BLaER1 (cell line): Measurements from ENCODE around the gene AAR2.

Experiments used
- H3K27ac ChIP-seq: shearing (Covaris generic); formaldehyde crosslinking; 2 replicates; pipeline ENCODE4 v1.8.1; 2022
- H3K27me3 ChIP-seq: shearing (Covaris generic); formaldehyde crosslinking; 2 replicates; pipeline ENCODE4 v1.8.1; 2022
- H3K36me3 ChIP-seq: shearing (Covaris generic); formaldehyde crosslinking; 2 replicates; pipeline ENCODE4 v1.8.1; 2022
- H3K4me1 ChIP-seq: shearing (Covaris generic); formaldehyde crosslinking; 2 replicates; pipeline ENCODE4 v1.8.1; 2022
- H3K4me2 ChIP-seq: shearing (Covaris generic); formaldehyde crosslinking; 2 replicates; pipeline ENCODE4 v1.8.1; 2022
- H3K4me3 ChIP-seq: shearing (Covaris generic); formaldehyde crosslinking; 2 replicates; pipeline ENCODE4 v1.8.1; 2022
- H3K9ac ChIP-seq: shearing (Covaris generic); formaldehyde crosslinking; 2 replicates; pipeline ENCODE4 v1.8.1; 2022
- H3K9me3 ChIP-seq: shearing (Covaris generic); formaldehyde crosslinking; 2 replicates; pipeline ENCODE4 v1.8.1; 2022
- H4K20me1 ChIP-seq: shearing (Covaris generic); formaldehyde crosslinking; 2 replicates; pipeline ENCODE4 v1.8.1; 2022
- Cebpa-rat ChIP-seq: shearing (Covaris generic); IDR thresholded peaks from 2 replicates; pipeline ENCODE4 v1.8.1; 2022

AAR2 gene

DNA sequence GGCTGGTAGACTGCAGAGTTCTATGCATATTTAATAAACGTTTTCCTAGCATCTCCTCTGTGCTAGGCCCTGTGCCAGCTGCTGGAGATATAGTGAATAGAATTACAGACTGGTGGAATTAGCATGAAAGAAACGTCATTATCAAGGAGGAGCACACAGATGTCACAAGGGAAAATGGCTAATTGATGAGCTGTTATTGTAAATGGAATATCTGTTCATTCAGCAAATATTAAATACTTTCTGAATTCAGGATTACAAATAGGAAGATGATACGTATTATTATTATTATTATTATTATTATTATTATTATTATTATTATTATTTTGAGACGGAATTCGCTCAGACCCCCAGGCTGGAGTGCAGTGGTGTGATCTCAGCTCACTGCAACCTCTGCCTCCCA, 1.2 kb downstream of the AAR2 start:
- peaks cover 46% of the 10 kb centered on the region for H3K36me3 ChIP-seq
- H3K9ac ChIP-seq = peak overlapping the region; percentile 98
- H3K4me3 ChIP-seq = peak overlapping the region; percentile 86
- H3K27ac ChIP-seq = no peak overlapping the region
- no peaks in the 10 kb centered on the region for H3K9me3 ChIP-seq
- peaks cover 25% of the 10 kb centered on the region for H3K4me1 ChIP-seq
- no peaks in the 10 kb centered on the region for H3K27me3 ChIP-seq
- H3K4me2 ChIP-seq = peak overlapping the region; percentile 98
- TF ChIP-seq Cebpa-rat = no peak
- peaks cover 45% of the 10 kb centered on the region for H4K20me1 ChIP-seq

DNA sequence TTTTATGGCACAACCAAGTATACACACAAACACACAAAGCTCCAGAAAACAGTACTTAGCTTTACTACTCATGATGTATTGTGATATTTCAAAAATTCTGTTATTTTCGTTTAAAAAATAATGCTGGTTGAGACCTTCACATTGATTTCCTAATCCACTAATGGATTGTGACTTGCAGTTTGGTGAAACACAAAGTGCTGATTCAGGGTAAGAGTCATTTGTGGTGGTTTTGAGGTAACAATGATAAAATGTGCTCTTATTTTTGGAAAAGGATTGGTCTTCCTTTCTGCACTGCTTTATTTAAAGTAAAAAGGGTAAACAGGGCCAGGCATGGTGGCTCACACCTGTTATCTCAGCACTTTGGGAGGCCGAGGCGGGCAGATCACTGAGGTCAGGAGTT, 1.9 kb downstream of the AAR2 start:
- Histone ChIP-seq H3K4me1 (peaks cover 25% of the 10 kb centered on the region), H4K20me1 (peaks cover 51% of the 10 kb centered on the region), H3K4me2 (peak overlapping the region; percentile 98; the same call in 1 of the 2 replicates), H3K9ac (0 out of 2 replicates have a peak overlapping the region, but pooled peaks have one; percentile 6), H3K27ac (no peak overlapping the region), H3K9me3 (no peaks in the 10 kb centered on the region), H3K27me3 (no peaks in the 10 kb centered on the region), H3K4me3 (no peak overlapping the region), H3K36me3 (peaks cover 53% of the 10 kb centered on the region)
- TF ChIP-seq Cebpa-rat = no peak

DNA sequence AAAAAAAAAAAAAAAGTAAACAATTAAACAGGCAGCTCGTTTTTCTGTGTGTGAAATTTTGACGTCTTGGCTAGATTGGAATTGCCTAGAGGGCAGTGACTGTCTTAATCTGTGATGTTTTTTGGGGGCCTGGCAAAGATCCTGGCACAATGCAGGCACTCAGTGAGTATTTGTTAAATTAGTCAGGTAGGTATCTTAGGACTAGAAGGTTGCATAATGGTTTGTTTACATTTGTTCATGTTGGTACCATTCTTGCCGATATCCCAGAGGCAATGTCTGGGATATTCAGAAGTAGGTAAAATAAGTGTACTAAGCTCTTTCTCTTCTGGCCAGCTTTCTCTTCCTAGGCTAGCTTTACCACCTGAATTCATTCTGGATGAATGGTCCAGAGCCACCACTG, 2.5 kb downstream of the AAR2 start:
- TF ChIP-seq Cebpa-rat = no peak
- Histone ChIP-seq H3K27me3 (no peaks in the 10 kb centered on the region), H3K4me2 (no peak overlapping the region), H3K4me1 (peaks cover 25% of the 10 kb centered on the region), H3K9ac (no peak overlapping the region), H4K20me1 (peaks cover 57% of the 10 kb centered on the region), H3K9me3 (no peaks in the 10 kb centered on the region), H3K36me3 (peaks cover 59% of the 10 kb centered on the region), H3K4me3 (no peak overlapping the region), H3K27ac (no peak overlapping the region)

DNA sequence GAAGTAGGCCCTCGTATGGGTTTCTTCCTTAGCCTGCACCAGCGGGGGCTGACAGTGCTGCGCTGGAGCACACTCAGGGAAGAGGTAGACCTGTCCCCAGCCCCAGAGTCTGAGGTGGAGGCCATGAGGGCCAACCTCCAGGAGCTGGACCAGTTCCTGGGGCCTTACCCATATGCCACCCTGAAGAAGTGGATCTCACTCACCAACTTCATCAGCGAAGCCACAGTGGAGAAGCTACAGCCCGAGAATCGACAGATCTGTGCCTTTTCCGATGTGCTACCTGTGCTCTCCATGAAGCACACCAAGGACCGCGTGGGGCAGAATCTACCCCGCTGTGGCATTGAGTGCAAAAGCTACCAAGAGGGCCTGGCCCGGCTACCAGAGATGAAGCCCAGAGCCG, 3.8 kb downstream of the AAR2 start:
- Histone ChIP-seq H3K36me3 (peaks cover 72% of the 10 kb centered on the region), H3K4me2 (no peak overlapping the region), H3K27me3 (no peaks in the 10 kb centered on the region), H3K27ac (no peak overlapping the region), H4K20me1 (peaks cover 70% of the 10 kb centered on the region), H3K4me1 (peaks cover 25% of the 10 kb centered on the region), H3K4me3 (no peak overlapping the region), H3K9me3 (no peaks in the 10 kb centered on the region), H3K9ac (no peak overlapping the region)
- no peak for TF ChIP-seq Cebpa-rat

DNA sequence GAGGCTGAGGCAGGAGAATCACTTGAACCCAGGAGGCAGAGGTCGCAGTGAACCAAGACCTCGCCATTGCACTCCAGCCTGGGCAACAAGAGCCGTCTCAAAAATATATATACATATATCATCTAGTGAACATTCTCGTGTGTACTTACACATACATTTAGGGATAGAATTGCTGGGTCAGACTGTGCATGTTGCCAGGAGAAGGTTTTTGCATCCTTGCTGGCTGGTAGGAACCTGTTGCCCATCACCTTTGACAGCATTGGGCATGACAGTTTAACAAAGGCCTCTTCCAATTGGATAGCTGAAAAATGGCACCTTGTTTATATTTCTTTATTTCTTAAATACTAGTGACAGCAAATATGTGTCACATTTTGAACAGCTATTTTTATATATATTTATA, 5.4 kb downstream of the AAR2 start:
- Histone ChIP-seq H3K9ac (no peak overlapping the region), H4K20me1 (peaks cover 86% of the 10 kb centered on the region), H3K9me3 (no peaks in the 10 kb centered on the region), H3K27me3 (no peaks in the 10 kb centered on the region), H3K27ac (no peak overlapping the region), H3K4me2 (no peak overlapping the region), H3K4me3 (no peak overlapping the region), H3K36me3 (peaks cover 88% of the 10 kb centered on the region), H3K4me1 (peaks cover 19% of the 10 kb centered on the region)
- TF ChIP-seq Cebpa-rat = no peak

DNA sequence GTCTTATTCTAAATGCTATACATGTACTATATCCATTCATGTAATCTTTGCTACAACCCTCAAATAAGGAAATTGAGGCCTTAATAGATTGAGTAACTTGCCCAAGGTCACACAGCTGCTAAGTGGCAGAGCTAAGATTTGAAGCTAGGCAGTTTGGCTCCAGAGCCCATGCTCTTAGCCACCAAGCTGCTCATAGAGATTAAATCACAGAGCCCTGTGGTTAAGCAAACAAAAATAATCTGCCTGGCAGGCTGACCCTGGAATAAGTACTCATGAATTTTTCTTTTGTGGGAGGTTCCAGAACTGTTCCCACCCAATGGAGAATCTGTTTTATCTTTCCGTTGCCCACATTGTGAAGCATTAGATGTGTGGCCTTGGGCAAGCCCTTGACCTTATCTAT, 7.4 kb downstream of the AAR2 start:
- H4K20me1 ChIP-seq = peaks cover 96% of the 10 kb centered on the region
- no peaks in the 10 kb centered on the region for H3K27me3 ChIP-seq
- H3K4me3 ChIP-seq = no peak overlapping the region
- peaks cover 98% of the 10 kb centered on the region for H3K36me3 ChIP-seq
- H3K4me2 ChIP-seq = no peak overlapping the region
- TF ChIP-seq Cebpa-rat = no peak
- H3K27ac ChIP-seq = no peak overlapping the region
- no peaks in the 10 kb centered on the region for H3K9me3 ChIP-seq
- no peaks in the 10 kb centered on the region for H3K4me1 ChIP-seq
- H3K9ac ChIP-seq = no peak overlapping the region

DNA sequence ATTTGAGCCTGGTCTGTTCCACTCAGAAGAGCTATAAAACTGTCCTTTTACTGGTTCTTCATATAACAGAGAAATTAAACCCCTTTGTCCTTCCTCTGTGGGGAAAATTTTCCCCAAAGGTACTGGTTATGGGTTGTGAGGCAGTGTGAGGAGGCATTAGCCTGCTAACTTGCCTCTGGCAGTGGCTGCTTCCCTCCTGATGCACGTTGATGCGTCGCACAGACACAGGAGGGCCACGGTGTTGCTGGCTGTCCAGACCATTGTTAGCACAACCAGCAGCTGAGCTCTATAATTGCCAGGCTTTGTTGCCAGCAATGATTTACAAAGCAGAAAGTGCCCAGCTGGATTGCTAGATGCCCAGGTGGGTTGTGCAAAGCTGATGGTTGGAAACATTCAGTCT, 10.1 kb downstream of the AAR2 start:
- Histone ChIP-seq H3K9me3 (no peaks in the 10 kb centered on the region), H3K4me3 (no peak overlapping the region), H3K4me2 (no peak overlapping the region), H3K9ac (no peak overlapping the region), H3K36me3 (peaks cover 96% of the 10 kb centered on the region), H3K27ac (no peak overlapping the region), H3K4me1 (no peaks in the 10 kb centered on the region), H3K27me3 (no peaks in the 10 kb centered on the region), H4K20me1 (peaks cover 98% of the 10 kb centered on the region)
- TF ChIP-seq Cebpa-rat = no peak

DNA sequence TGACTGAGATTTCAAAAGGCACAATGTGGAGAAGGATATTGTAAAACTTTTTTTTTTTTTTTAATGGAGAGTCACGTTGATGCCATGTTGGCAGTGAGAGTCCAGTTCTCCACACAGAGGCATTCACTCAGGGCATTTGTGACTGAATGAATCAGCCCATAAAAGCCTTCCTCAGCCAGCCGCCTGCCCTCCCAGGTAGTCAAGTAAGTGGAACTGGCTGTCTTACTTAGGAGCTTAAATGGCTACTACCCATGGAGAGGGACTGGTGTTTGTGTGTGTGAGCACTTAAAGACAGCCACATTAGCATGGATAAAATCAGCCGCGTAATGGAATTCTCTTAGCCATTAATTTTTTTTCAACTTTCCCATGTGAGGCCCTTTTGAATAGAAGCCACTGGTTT, 12.6 kb downstream of the AAR2 start:
- H3K4me2 ChIP-seq = no peak overlapping the region
- no peak for TF ChIP-seq Cebpa-rat
- no peak overlapping the region for H3K27ac ChIP-seq
- no peaks in the 10 kb centered on the region for H3K27me3 ChIP-seq
- no peak overlapping the region for H3K9ac ChIP-seq
- H3K4me3 ChIP-seq = no peak overlapping the region
- peaks cover 98% of the 10 kb centered on the region for H4K20me1 ChIP-seq
- H3K4me1 ChIP-seq = no peaks in the 10 kb centered on the region
- peaks cover 96% of the 10 kb centered on the region for H3K36me3 ChIP-seq
- no peaks in the 10 kb centered on the region for H3K9me3 ChIP-seq

DNA sequence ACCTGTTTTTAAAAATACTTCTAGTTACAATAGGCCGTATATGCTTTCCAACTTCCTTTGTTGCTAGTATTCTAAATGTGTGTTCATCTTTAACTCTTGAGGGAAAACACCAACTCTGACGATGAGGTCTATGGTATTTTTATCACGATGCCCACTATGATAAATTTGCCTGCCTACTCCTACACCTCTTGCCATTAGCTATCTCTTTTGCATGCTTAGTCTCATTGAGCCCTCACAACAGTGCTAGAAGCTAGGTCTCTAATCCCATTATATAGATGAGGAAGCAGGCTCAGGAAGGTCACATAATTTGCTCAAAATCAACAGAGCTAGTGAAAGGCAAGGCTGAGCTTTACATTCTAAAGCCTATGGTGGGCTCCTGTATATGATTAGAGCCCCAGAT, 13.2 kb downstream of the AAR2 start:
- H3K27ac ChIP-seq = no peak overlapping the region
- H3K9me3 ChIP-seq = no peaks in the 10 kb centered on the region
- H3K4me1 ChIP-seq = no peaks in the 10 kb centered on the region
- no peak overlapping the region for H3K4me2 ChIP-seq
- H3K27me3 ChIP-seq = no peaks in the 10 kb centered on the region
- no peak overlapping the region for H3K4me3 ChIP-seq
- H3K9ac ChIP-seq = no peak overlapping the region
- no peak for TF ChIP-seq Cebpa-rat
- H3K36me3 ChIP-seq = peaks cover 96% of the 10 kb centered on the region
- peaks cover 98% of the 10 kb centered on the region for H4K20me1 ChIP-seq

DNA sequence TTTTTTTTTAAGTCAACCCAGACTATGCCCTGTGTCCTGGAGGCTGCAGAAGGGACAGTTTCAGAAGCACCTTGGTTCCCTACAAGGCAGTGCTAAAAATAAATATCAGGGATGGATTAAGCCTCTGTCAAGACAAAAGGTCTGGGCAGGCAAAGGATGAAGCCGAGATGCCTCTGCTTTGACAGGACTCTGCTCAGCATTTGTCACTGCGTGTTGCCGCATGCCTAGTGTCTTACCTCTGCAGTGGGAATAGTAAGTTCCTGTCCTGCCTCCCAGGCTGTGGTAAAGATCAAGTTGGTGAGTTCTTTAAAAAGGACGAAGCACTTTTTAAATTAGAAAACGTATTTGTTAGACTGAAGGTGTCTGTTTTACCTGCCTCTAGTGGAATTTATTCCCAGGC, 15.1 kb downstream of the AAR2 start:
- Histone ChIP-seq H3K27me3 (no peaks in the 10 kb centered on the region), H3K4me3 (no peak overlapping the region), H3K27ac (no peak overlapping the region), H3K4me1 (no peaks in the 10 kb centered on the region), H3K36me3 (peaks cover 96% of the 10 kb centered on the region), H3K9me3 (no peaks in the 10 kb centered on the region), H3K4me2 (no peak overlapping the region), H3K9ac (no peak overlapping the region), H4K20me1 (peaks cover 98% of the 10 kb centered on the region)
- no peak for TF ChIP-seq Cebpa-rat

DNA sequence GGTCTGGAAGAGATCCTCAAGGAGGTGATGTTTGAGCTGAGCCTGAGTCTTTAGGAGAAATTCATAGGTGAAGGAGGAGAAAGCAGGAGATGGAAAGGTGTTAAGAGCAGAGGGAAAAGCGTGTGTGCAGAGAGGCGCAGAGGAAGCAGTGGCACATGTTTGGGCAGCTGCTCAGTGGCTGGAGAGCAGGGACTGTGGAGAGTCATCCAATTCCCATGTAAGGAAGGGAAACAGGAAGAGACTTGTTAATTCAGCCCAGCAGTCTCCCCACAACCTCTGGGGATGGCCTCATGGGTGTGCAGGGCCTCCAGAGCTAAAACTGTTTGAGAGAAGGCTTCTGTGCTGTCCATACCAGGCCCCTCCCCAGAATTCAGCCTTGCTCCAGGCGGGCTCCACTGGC, 16.2 kb downstream of the AAR2 start:
- Histone ChIP-seq H3K4me1 (no peaks in the 10 kb centered on the region), H3K9ac (no peak overlapping the region), H4K20me1 (peaks cover 87% of the 10 kb centered on the region), H3K4me3 (no peak overlapping the region), H3K4me2 (no peak overlapping the region), H3K9me3 (no peaks in the 10 kb centered on the region), H3K36me3 (peaks cover 96% of the 10 kb centered on the region), H3K27me3 (no peaks in the 10 kb centered on the region), H3K27ac (no peak overlapping the region)
- no peak for TF ChIP-seq Cebpa-rat
